Thyroid gland (tissue), 4 donors: Measurements from ENCODE around the gene ZDHHC3.

Source experiments
- POLR2A ChIP-seq, 2 donors: fragments of 450-650 bp; IDR thresholded peaks; one replicate each; pipeline ENCODE4 v1.6.1; 2017; ENCODE audit warnings: antibody characterized with exemption in 2 of 2, mild to moderate bottlenecking in 2 of 2, moderate library complexity in 1 of 2
- TF ChIP-seq, protein P1 (sequence below), 6 experiments: fragments of 200-600 bp in 3 of 6; fragments of 450-650 bp in 3 of 6; sonication (generic) in 3 of 6; IDR thresholded peaks; one replicate each; pipeline ENCODE4 v1.5.1; 2016 to 2019; ENCODE audit warnings: antibody characterized with exemption in 6 of 6, mild to moderate bottlenecking in 2 of 6, inconsistent platforms in 1 of 6, moderate library complexity in 1 of 6

DNA sequence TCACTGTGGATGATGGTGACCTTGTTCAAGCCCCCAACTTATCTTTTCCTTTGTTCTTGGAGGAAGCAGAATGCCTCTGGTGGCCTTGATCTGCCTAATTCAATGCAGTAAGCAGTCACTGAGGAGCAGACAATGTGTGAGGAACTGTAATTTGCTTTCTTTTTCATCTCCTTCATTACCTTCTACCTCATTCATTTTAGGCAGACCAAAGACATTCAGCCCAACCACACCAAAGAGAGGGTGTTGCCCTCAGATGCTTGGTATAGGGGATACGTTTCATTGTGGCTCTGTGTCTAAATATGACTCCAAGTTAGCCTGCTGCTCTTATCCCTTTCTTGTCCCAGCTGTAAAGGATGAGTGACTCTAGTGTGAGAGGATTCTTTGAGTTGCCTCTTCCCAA is 15.4 kb upstream of the ZDHHC3 start:
- no peak for TF ChIP-seq POLR2A (IDR thresholded peaks at IDR 0.05)
- TF ChIP-seq, protein P1, sequence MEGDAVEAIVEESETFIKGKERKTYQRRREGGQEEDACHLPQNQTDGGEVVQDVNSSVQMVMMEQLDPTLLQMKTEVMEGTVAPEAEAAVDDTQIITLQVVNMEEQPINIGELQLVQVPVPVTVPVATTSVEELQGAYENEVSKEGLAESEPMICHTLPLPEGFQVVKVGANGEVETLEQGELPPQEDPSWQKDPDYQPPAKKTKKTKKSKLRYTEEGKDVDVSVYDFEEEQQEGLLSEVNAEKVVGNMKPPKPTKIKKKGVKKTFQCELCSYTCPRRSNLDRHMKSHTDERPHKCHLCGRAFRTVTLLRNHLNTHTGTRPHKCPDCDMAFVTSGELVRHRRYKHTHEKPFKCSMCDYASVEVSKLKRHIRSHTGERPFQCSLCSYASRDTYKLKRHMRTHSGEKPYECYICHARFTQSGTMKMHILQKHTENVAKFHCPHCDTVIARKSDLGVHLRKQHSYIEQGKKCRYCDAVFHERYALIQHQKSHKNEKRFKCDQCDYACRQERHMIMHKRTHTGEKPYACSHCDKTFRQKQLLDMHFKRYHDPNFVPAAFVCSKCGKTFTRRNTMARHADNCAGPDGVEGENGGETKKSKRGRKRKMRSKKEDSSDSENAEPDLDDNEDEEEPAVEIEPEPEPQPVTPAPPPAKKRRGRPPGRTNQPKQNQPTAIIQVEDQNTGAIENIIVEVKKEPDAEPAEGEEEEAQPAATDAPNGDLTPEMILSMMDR (IDR thresholded peaks at IDR 0.05), result no peak
